Measurements from ENCODE around the gene FRMD4A. TPM values are rescaled to one million over a fixed set of nuclear protein-coding genes. Genes with fewer than 3 reads are reported as not detected.

FRMD4A gene
- total and polyA plus RNA-seq, 12 donors, result 9.1 to 29.6 (median 14.6) TPM

GRCh38 chr10:13908475-13908874 lies 422.2 kb downstream of the FRMD4A start:
- Histone ChIP-seq H3K4me3 (no peak overlapping the region), H3K36me3 (replicated peaks in 1 of 2) (no peaks in the 10 kb centered on the region), H3K4me1 (replicated peaks in 1 of 2) (no peaks in the 10 kb centered on the region), H3K27ac (no peak overlapping the region), H3K27me3 (no peaks in the 10 kb centered on the region), H3K9me3 (replicated peaks in 1 of 3) (peaks cover 0 to 4% (median 0%) of the 10 kb centered on the region in 3 donors)
- WGBS, 4 donors, result 68 to 76% (median 70%) methylated on average over 4 of the region's 4 CpGs
- TF ChIP-seq POLR2A (IDR thresholded peaks at IDR 0.05), result no peak
- TF ChIP-seq CTCF (IDR thresholded peaks at IDR 0.05), result no peak
- intact Hi-C loops (cut with DNase I), result no loop called here
- no peak for DNase-seq

DNA sequence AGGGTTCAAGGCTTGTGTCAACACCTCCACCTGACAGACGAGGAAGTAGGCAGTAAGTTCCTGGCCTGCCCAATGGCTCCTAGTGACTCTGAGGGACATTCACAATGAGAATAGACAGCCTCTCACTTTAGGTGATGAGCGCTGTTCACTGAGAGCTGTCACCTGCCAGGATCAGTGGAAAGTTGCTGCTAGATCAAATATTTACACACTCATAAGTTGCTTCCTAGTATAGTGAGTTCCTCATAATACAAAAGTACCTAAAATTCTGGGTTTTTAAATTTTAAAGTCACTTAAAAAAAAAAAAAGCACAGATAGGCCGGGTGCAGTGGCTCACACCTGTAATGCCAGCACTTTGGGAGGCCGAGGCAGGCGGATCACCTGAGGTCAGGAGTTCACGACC lies 423.2 kb downstream of the FRMD4A start:
- Histone ChIP-seq H3K36me3 (replicated peaks in 1 of 2) (no peaks in the 10 kb centered on the region), H3K4me1 (replicated peaks in 1 of 2) (no peaks in the 10 kb centered on the region), H3K4me3 (no peak overlapping the region), H3K9me3 (replicated peaks in 1 of 3) (peaks cover 0 to 4% (median 0%) of the 10 kb centered on the region in 3 donors), H3K27me3 (no peaks in the 10 kb centered on the region), H3K27ac (no peak overlapping the region)
- TF ChIP-seq POLR2A (IDR thresholded peaks at IDR 0.05) (no peak), CTCF (IDR thresholded peaks at IDR 0.05) (no peak)
- intact Hi-C loops (cut with DNase I), result no loop called here
- no peak for DNase-seq
- 77 to 85% (median 84%) methylated on average over 6 of the region's 6 CpGs for WGBS, 4 donors

GRCh38 chr10:13905281-13905680 lies 425.4 kb downstream of the FRMD4A start:
- H3K27me3 ChIP-seq, result no peaks in the 10 kb centered on the region
- intact Hi-C loops (cut with DNase I), result no loop called here
- H3K4me3 ChIP-seq, result no peak overlapping the region
- 77 to 100% (median 88%) methylated on average over 1 of the region's 1 CpG for WGBS, 4 donors
- DNase-seq, result no peak
- H3K4me1 ChIP-seq (replicated peaks in 1 of 2), result no peaks in the 10 kb centered on the region
- H3K9me3 ChIP-seq (replicated peaks in 1 of 3), result no peaks in the 10 kb centered on the region
- H3K27ac ChIP-seq, result no peak overlapping the region
- TF ChIP-seq CTCF (IDR thresholded peaks at IDR 0.05) (no peak), POLR2A (IDR thresholded peaks at IDR 0.05) (no peak)
- no peaks in the 10 kb centered on the region for H3K36me3 ChIP-seq (replicated peaks in 1 of 2)

DNA sequence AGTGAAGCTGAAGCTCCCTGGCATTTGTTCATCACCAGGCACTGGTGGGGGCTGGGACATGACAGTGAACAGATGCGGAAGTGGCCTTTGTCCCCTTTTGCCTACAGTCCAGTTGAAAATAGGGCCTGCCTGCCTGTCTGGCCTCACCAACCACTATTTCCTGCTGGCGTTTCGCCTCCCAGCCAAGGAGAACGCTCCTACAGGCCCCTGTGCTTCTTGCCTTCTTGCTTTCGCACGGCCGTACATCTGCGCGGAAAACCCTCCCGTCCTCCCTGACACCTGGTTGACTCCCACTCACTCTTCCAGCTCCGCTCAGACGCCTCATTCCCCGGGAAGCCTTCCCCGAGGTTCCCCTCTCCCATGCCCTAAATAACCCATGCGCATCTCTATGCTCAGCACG lies 426.7 kb downstream of the FRMD4A start:
- Histone ChIP-seq H3K27ac (peak overlapping the region in 1 of 5 donors; percentile 63), H3K9me3 (replicated peaks in 1 of 3) (no peaks in the 10 kb centered on the region), H3K36me3 (replicated peaks in 1 of 2) (no peaks in the 10 kb centered on the region), H3K27me3 (no peaks in the 10 kb centered on the region), H3K4me1 (replicated peaks in 1 of 2) (no peaks in the 10 kb centered on the region), H3K4me3 (no peak overlapping the region)
- TF ChIP-seq CTCF (IDR thresholded peaks at IDR 0.05) (no peak), POLR2A (IDR thresholded peaks at IDR 0.05) (no peak)
- DNase-seq, result peak in 6 of 7 donors; percentile 30 to 67 (median 38)
- 53 to 61% (median 56%) methylated on average over 16 of the region's 16 CpGs for WGBS, 4 donors
- intact Hi-C loops (cut with DNase I), result no loop called here
